GM19239 (cell line): ENCODE results near the gene ITM2C.

ENCODE experiments used
- DNase-seq: peaks from one replicate; pipeline ENCODE4 v3.0.0; 2011; ENCODE audit warnings: low spot score; ENCODE audit not compliant: insufficient read length
- FAIRE-seq: peaks from 2 replicates; lab custom pipeline; 2011; peaks lifted over from hg19 to GRCh38; lab: Jason Lieb, UNC

Gene ITM2C

DNA sequence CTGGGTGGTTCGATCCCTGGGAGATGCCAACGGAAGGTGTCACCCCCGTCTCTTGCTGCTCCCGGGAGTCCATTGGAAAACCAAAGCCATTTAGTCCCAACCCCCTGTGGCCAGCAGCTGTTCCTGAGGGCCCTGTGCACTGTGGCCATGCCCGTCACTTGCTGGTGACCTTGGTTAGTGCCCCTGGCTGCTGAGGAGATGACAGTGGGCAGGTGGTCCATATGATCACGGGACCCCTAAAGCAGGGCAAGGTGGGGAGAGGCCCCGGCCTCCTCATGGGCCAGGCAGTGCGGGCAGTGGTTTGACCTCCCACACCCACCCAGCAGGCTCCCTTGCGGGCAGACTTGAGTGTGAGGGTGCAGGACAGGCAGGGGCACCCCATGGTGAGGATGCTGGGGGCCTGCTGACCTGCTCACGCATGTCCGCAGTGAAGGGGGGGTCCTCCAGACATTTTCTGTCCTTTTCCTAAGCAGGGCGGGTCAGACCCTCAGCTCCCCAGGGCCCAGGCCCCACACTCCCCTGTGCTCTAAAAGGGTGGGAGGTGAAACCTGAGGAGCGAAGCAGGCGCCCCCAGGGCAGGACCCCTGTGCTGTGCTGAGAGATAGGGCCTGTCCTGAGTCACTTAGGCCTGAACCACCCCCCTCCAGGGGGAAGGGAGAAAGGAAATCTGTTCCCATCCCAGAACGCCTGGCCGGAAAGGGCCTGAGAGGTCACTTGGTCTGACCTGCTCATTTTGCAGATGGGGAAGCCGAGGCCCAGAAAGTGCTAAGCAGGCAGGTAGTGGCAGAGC lies 6.8 kb downstream of the ITM2C start:
- FAIRE-seq, result peak; percentile 37

DNA sequence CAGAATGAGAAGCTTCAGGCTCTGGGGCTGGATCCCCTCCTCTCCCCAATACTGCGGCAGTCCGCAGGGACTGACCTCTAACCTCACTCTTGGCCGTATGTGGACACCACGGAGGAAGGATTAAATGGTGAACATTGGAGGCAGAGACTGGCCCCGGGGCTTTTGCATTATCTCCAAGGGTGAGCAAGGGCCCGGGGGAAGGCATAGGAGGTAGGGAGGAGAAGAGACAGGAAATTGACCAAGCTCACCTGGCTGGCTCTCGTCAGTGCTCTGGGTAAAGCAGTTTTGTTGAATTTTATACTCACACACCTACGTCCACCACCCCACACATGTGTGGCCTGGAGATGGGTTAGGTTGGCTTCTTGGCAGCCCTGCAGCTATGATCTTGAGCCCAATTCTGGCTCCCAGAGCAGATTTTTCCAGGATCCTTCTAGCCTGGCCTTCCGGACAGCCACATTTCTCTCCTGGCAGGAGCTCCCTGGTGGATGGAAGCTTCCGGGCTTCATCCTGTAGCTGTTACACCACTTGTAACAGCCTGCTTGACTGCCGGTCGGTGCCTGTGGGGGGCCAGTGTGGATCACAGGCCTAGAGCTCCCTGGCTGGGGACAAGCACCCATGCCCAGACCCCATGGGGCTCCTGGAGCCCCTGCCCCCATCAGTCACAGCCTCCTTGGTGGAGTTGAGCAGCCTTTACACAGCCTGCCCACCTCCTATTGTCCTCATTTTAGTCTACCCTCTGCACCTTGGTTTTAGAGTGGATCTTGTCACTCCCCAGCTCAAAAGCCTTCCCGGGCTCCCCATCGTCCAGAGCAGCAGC lies 7.6 kb downstream of the ITM2C start:
- DNase-seq, result no peak
- FAIRE-seq, result no peak

More for the DNA sequence above, 6.8 kb downstream of the ITM2C start:
- DNase-seq, result no peak

DNA sequence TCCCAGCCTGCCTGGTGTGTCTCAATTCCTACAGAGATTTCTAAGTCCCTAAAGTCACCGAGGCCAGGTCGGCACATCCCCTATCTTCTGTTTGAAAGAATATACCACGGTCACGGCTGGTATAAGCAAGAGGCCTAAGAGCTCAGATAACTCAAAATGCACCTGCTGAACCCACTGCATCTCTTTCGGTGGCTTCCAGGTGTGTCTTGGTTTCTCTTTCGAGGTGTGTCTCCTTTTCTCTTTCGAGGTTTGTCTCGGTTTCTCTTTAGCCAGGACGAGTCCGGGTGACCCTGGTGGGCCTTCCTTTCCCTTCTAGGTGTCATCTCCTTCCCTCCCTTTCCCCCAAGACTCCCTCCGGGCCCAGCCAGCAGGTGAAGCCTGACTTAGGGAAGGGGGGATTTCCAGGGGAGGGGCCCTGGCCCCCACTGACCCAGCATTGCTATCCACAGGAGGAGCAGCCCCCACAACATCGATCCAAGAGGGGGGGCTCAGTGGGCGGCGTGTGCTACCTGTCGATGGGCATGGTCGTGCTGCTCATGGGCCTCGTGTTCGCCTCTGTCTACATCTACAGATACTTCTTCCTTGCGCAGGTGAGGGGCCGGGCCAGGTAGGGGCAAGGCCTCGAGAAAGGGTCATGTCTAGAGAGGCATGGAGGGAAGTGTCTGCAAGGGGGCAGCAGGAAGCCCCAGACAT lies 8.4 kb downstream of the ITM2C start:
- FAIRE-seq, result no peak
- DNase-seq, result peak; percentile 82

DNA sequence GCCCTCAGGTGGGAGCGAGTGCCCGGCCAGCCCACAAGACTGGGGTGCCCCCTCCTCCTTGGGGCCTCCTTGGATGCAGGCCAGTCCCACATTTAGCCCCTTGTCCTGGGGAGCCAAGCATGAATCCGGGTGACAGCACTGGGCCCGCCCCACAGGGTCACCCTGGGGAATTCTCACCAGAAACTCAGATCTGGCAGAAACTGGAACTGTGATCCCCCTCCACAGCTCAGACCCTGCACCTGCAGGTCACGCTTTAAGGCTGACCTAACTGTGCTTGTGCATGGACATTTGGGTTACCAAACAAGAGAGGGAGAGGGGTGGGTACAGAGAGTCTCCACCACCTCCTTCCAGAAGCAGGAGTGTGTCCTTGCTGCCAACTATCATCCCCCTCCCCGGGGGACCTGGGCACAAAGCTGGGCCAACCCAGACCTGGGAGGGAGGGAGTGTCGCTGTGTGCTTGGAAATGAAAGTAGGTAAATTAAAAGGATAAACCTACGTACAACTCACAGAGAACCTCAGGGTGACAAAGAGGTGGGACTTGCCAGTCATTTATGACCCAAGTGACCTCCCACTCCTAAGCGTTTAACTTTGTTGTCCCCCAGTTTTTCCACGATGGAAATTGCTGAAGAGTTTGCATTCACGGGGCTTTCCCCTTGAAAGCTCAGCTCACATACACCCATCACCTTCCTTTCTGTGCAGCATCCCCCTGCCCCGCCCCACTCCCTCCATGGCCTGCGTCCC lies 9.1 kb downstream of the ITM2C start:
- DNase-seq, result no peak
- FAIRE-seq, result peak; percentile 100

DNA sequence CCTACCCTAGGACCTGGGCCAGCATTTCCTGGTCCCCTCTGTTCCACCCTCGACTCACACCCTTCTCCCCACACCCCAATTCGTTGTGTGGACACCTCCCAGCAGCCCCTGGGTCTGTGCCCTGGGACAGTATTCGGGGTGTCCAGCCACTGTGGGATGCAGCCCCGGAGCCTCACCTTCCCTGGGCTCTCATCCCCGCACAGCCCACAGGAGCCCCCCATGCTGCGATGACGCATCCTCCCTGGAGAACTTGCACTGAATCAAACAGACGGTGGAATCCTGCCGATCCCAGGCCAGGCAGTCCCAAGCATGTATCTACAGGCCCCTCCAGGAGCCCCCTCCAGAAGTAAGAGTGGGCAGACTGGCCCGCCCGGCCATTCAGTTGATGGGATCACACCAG lies 9.7 kb downstream of the ITM2C start:
- FAIRE-seq, result no peak
- no peak for DNase-seq

DNA sequence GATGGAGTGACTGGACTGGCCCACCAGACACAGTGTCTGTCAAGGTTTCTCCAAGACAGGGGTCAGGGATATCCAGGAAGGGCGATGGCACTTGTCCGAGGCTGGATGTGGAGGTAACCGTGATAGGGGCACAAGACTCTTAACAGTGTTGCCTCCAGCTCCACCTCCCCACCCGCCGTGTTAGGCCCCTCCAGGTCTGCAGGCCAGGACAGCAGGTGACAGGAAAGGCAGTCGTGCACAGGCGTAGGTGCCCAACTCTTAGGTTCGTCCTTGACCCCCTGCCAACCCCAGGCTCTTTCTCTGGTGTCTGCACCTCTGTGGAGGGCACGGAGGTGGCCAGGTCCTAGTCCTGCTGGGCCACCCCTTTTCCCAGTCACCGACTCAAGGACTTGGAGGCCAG lies 10.1 kb downstream of the ITM2C start:
- FAIRE-seq (no peak), DNase-seq (no peak)

DNA sequence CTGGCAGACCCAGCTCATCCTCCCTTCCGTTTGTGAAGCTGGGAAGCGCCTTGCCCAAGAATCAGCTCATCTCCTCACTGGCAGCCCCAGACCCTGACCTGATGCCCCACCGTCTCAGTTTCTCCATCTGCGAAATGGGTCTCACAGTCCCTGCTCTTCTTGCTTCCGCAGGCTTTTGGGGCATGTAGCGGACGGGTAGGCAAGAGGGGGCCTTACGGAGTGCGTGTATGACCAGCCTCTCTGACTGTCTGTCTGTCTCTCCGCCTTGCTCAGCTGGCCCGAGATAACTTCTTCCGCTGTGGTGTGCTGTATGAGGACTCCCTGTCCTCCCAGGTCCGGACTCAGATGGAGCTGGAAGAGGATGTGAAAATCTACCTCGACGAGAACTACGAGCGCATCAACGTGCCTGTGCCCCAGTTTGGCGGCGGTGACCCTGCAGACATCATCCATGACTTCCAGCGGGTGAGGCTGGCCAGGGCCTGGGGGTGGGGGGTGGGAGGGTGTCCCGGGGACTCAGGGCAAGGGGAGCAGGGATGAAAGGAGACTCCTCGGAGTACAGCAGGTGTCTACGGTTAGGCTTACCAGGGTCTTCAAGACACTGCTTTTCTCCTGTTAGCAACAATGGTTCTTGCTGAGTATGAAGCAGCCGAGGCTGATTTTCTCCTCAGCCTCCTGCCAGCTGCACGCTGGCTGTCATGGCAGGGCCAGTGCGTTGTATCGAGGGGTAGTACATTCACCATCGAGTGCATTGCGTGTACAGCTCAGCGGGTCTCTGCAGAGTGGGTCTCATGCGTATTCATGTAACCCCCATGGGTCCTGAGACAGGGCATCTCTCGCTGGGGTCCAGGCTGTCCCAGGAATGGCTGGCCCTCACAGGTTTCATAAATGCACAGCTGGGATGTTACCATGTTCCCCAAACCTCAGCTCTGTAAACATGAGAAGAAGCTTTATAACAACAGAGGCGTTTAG lies 10.9 kb downstream of the ITM2C start:
- FAIRE-seq (no peak), DNase-seq (no peak)

DNA sequence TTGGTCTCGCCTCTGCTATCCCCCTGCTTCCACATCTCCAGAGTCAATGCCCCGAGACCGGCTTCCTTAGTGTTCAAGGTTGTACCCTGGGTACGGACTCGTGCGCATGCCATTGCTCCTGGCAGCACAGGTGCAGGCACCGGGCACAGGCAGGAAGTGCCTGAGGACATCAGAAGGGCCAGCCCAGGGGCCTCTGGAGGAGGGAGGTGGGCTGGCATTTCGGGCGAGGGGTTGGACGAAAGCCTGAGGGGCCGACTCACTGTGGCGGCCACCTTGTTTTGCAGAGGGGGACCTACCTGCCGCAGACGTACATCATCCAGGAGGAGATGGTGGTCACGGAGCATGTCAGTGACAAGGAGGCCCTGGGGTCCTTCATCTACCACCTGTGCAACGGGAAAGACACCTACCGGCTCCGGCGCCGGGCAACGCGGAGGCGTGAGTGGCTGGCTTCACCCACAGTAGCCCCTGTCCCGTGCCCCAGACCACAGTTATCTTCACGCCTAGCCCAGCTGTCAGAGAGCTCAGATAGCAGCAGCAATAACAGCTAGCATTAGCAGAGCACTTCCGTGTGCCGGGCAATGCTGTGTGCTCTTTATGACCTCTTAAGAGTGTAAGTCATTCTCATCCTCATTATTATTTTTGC lies 12.5 kb downstream of the ITM2C start:
- DNase-seq (no peak), FAIRE-seq (no peak)

DNA sequence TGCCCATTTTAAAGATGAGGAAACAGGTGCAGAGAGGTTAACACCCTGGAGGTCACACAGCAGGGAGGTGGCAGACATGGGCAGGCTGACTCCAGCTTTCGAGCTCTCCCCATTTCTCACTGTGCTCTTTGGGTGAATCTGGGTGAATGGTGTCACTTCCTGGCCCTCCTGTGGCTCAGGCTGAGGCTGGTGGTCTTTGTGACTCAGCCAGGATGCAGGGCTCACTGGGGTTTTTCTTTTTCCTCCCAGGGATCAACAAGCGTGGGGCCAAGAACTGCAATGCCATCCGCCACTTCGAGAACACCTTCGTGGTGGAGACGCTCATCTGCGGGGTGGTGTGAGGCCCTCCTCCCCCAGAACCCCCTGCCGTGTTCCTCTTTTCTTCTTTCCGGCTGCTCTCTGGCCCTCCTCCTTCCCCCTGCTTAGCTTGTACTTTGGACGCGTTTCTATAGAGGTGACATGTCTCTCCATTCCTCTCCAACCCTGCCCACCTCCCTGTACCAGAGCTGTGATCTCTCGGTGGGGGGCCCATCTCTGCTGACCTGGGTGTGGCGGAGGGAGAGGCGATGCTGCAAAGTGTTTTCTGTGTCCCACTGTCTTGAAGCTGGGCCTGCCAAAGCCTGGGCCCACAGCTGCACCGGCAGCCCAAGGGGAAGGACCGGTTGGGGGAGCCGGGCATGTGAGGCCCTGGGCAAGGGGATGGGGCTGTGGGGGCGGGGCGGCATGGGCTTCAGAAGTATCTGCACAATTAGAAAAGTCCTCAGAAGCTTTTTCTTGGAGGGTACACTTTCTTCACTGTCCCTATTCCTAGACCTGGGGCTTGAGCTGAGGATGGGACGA lies 13.2 kb downstream of the ITM2C start:
- DNase-seq (no peak), FAIRE-seq (peak; percentile 93)

DNA sequence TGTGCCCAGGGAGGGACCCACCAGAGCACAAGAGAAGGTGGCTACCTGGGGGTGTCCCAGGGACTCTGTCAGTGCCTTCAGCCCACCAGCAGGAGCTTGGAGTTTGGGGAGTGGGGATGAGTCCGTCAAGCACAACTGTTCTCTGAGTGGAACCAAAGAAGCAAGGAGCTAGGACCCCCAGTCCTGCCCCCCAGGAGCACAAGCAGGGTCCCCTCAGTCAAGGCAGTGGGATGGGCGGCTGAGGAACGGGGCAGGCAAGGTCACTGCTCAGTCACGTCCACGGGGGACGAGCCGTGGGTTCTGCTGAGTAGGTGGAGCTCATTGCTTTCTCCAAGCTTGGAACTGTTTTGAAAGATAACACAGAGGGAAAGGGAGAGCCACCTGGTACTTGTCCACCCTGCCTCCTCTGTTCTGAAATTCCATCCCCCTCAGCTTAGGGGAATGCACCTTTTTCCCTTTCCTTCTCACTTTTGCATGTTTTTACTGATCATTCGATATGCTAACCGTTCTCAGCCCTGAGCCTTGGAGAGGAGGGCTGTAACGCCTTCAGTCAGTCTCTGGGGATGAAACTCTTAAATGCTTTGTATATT lies 14.0 kb downstream of the ITM2C start:
- DNase-seq (no peak), FAIRE-seq (peak; percentile 21)

DNA sequence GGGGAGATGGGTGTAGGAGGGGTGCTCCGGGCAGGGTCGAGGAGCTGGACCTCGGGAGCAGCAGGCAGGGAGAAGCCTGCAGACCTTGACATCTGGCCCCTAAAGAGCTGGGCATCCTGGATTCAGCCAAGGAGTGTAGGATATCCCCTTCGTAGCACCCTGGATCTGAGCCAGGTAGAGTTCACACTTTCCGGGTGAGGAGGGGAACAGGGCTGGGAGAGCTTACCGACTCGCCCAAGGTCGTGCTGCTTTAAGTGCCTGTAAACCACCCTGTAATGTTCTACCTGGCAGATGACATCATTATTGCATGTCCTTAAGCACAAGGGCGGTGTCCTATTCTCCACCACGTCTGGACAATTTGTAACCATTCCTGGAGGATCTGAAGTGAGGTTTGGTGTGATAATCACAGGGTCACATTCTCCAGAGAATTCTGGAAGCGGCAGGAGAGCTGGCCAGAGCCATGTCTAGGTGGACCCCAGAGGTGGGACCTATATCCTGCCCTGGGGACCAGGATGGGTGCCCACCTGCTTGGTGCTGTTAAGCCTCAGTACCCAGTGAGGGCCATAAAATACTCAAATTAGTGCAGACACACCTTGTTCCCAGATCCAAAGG lies 14.6 kb downstream of the ITM2C start:
- DNase-seq (no peak), FAIRE-seq (no peak)

DNA sequence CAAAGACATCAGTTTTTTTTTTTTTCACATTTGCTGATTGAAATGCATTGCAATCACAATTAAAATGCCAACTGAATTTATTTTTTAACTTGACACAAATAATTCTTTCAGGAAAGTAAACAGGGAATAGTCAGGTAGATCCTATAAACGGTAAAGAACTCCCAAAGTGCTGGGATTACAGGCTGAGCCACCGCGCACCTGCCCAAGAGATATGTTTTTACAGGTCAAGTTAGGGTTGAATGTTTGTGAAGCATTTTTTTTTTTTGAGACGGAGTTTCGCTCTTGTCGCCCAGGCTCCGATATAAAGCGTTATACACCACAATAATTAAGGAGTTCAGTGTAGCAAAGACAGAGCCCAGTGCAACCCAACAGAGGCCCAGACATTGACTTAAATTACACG lies 15.1 kb downstream of the ITM2C start:
- DNase-seq, result no peak
- FAIRE-seq, result no peak

DNA sequence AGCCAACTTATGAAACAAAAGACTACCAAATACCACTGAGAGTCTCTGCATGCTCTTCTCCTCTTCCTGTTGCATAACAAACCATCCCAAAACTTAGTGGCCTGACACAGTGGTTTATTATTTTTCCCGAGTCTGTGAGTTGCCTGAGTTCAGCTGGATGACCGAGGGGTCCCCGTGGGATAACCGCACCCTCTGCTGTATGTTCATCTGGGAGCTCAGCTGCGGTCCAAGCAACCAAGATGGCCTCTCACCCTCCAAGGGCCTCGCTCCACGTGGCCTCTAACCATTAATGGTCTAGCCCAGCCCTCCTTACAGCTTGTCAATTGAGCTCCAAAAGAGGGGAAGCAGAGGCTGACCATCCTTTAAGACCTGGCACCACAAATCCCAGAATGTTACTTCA lies 17.1 kb downstream of the ITM2C start:
- no peak for FAIRE-seq
- no peak for DNase-seq

DNA sequence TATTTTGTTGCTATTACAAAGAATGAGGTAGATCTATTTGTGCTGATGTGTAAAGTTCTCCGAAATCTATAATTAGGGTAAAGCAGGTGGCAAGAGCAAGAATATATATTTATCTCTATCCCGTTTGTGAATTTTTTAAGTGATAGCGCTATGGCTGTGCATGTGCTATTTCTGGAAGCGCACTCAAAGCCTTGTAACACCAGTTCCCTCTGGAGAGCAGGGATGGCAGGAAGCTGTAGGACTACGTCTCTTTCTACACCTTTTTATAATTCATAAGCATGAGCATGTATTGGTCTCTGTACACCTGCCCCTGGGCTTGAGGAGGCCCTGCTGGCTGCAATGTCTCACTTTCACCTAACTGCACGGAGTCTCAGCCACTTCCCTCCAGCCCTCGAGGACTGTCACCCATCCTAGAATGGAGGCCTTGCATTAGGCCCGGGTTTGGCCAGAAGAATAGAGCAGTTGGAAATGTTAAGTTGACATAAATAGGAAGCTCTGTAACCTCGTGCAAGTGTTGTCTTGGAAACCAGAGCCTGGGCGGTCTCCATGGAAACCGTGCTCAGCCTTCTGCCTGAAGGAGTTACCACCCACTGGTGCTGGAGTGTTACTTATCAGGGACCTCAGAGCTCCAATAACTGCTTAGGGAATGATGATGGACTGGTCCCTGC lies 20.9 kb downstream of the ITM2C start:
- FAIRE-seq, result peak; percentile 95
- no peak for DNase-seq

DNA sequence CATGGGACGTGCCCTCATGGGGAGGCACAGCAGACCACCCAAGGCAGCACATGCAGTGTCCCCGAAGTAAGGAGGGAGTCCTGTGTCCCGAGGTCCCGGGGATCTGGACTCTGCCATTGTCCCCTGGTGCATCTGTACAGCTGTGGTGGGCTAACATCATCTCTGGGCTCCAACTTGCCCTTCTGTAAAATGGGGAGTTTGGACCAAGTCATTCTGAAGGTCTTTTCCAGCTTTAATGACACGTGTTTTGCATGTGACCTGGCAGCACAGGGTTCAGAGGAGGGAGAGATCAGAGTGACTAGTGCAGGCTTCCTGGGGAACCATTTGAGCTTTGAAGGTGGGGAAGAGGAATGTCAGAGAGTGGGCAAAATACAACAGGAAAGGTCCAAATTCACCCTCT lies 21.5 kb downstream of the ITM2C start:
- FAIRE-seq (peak; percentile 8), DNase-seq (no peak)

DNA sequence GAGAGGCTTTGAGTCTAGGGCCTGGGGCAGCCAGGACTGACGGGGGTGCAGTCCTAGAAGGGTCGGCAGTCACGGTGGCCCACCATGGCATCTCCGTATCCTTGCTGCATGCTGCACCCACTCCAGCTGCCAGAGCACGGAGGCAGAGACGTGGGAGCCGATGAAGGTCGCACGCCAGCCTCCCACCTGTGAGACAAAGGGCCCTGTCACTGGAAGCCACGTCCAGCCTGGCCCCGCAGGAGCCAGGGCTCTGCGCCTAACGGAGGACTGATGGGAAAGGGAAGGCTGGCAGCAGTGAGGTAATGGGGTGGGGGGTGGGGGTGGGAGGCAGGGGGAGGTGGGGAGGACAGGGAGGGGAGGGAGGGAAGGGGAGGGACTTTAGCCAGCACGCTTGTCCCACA lies 21.9 kb downstream of the ITM2C start:
- DNase-seq (no peak), FAIRE-seq (no peak)

DNA sequence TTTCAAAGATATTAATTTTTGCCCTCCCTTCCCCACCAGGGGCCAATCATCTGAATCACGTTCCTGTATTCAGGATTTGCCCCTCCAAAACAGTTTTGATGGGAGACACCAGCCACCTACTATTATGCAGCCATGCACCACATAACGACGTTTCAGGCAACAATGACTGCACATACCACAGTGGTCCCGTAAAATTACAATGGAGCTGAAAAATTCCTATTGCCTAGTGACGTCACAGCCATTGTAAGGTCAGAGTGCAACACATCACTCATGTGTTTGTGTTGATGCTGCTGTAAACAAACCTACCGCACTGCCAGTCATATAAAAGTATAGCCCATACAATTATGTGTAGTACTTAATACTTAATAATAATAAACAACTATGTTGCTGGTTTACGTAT lies 22.6 kb downstream of the ITM2C start:
- FAIRE-seq, result no peak

More for the DNA sequence above, 22.6 kb downstream of the ITM2C start:
- no peak for DNase-seq
